HG03159 (cell line): ENCODE data around the gene EPB41L4B.

ENCODE experiments used
- ATAC-seq: cut with Tn5 transposase; IDR thresholded peaks from one replicate; pipeline ENCODE4 v1.9.1; 2021; ENCODE audit warnings: mild to moderate bottlenecking, moderate library complexity; ENCODE audit not compliant: unreplicated experiment

EPB41L4B gene

DNA sequence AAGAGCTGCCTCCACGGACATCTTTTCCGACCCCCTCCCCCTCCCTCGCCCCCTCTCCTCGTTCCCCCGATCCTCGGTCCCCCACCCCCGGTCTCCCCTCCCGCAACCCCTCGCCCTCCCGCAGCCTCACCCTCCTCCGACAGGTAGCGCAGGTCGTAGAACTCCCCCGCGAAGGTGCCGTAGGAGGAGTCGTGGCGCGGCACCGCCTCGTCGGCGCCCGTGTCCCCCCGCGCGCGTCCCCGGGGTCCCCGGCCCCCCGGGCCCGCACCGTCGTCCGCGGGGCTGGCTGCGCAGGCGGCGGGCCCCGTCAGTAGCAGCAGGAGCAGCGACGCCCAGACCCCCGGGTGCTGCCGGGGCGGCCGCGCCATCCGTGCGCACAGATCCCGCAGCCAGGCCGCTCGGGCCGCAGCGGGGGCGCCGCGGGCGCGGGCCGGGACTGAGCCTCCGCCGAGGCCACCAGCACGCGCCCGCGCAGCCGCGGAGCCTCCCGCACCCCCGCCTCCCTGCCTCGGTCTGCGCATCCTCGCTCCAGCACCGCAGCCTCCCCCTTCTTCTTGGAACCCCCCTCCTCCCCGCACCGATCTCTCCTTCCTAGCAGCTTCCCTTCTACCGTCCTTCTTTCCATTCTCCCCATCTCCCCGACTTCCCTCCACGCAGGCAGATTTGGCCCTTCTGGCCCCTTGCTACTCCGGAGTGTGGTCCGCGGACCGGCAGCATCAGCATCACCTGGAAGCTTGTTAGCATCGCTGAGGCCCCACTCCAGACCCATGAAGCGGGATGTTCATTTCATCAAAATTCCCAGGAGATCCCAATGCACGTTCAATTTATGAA, 153.9 kb downstream of the EPB41L4B start, which contains the start of gene FRRS1L:
TSS of gene FRRS1L (minus strand) at position 479 of the 831 bp plus-strand sequence. CDS start at position 368, 111 bp downstream.
- no peak for ATAC-seq

GRCh38 chr9:109166171-109166770, 154.6 kb downstream of the EPB41L4B start:
- no peak for ATAC-seq

DNA sequence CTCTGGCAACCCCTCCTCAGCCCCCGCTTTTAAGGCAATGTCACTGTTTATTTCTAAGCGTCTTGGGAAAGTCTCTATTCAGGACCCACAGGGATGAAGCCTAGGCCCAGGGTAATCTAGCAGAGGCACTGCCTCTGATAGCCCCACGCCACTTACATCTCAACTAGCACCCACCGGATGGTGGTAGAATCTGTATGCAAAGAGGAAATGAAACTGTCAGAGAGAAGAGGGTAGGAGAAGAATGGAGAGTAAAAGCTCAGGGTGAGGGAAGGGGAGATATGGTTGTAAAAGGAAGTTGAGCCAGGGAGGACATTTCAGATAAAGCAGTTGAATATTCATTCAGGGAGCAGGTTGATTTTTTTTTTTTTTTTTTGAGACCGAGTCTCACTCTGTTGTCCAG, 156.8 kb downstream of the EPB41L4B start:
- ATAC-seq = peak; percentile 87

- ATAC-seq = no peak
Measured at GRCh38 chr9:109163194-109163593, 157.7 kb downstream of the EPB41L4B start.

- no peak for ATAC-seq
Measured at GRCh38 chr9:109162677-109163076, 158.2 kb downstream of the EPB41L4B start.

- no peak for ATAC-seq
Measured at GRCh38 chr9:109161471-109161870, 159.4 kb downstream of the EPB41L4B start.

DNA sequence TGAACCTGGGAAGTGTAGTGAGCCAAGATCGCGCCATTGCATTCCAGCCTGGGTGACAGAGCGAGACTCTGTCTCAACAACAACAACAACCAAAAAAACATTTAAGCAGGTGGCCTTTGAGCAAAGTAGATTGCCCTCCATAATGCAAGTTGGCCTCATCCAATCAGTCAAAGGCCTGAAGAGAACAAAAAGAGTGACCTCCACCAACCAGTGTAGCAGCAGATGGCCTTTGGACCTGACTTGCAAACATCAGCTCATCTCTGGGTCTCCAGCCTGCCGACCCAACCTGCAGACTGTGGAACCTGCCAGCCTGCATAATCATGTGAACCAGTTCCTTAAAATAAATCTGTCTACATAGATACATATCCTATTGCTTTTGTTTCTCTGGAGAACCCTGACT, 161.3 kb downstream of the EPB41L4B start:
- ATAC-seq = no peak

DNA sequence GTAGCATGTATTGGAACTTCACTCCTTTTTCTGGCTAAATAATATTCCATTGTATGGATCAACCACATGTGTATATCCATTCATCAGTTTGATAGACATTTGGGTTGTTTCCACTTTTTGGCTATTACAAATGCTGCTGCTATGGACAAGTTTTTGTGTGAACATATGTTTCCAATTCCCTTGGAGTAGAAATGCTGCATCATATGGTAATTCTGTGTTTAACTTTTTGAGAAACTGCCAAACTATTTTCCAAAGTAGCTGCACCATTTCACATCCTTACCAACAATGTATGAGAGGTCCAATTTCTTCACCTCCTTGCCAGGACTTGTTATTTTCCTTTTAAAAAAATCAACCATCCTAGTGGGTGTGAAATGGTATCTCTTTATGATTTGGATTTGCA, 162.2 kb downstream of the EPB41L4B start:
- no peak for ATAC-seq

DNA sequence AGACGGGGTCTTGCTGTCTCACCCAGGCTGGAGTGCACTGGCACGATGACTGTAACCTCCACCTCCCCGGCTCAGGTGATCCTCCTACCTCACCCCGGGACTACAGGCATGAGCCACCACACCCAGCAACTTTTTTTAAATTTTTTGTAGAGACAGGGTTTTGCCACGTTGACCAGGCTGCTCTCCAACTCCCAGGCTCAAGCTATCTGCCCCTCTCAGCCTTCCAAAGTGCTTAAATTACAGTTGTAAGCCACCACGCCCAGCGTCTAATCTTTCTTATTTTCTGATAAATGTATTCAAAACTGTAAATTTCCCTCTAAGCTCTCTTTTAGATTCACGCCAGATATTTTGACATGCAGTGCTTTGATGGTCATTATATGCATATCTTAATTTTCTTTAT, 164.2 kb downstream of the EPB41L4B start:
- no peak for ATAC-seq

DNA sequence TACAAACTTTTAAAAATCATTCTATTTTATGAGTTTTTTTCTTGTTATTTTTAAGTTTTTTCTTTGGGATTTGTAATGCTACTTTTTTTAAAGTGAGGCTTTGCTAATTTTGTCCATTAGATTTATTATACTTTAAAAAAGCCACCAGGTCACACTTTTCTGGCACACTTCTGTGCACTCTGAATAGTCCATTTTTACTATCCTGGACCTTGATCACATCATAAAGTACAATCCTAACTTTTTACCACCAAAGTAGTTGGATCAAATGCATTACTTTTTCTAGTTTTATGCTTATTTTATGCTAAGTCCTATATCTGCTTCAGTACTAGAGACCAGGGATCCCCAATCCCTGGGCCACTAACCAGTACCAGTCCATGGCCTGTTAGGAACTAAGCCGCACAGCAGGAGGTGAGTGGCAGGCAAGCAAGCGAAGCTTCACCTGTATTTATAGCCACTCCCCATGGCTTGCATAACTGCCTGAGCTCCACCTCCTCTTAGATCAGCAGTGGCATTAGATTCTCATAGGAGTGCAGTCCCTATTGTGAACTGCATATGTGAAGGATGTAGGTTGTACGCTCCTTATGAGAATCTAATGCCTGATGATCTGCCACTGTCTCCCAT, 169.8 kb downstream of the EPB41L4B start:
- no peak for ATAC-seq

- ATAC-seq = no peak
Measured at GRCh38 chr9:109149722-109150121, 171.1 kb downstream of the EPB41L4B start.

GRCh38 chr9:109149089-109149488, 171.8 kb downstream of the EPB41L4B start:
- ATAC-seq = no peak

DNA sequence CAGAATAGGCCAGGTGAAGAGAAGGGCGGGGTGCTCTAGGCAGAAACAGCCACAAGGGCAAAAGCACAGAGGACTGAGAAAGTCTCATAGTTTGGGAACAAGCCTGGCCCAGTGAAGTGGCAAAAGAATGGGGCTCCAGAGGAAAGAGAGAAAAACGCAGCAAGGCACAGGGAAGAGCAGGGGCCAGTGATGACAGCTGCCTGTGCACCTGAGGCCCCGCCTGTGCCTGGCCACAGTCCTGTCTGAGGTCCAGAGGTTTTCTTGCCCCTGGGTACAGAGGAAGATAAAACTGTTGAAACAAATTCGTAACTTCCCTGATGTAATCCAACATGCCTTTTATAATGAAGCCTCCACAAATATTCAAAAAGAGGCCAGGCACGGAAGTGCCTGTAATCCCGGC, 175.8 kb downstream of the EPB41L4B start:
- no peak for ATAC-seq

GRCh38 chr9:109143881-109144562, 176.8 kb downstream of the EPB41L4B start:
- ATAC-seq = peak; percentile 100

DNA sequence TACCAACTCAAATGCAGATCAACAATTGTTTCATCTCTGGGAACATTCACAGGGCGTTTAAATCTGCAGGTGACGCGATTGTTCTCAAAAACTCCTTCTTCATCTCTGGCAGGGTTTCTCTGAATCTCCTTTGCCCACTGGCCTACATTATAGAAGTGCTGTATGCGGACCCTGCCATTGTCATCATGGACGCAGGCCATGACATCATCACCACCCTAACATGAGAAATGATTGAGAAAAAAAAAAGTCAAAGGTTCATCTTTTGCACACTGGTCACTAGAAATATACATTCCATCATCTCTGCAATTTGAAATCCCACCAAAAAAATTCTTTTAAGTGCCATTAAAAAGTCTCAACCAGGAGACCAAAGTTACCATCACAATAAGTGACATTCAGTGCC, 179.5 kb downstream of the EPB41L4B start:
- no peak for ATAC-seq

DNA sequence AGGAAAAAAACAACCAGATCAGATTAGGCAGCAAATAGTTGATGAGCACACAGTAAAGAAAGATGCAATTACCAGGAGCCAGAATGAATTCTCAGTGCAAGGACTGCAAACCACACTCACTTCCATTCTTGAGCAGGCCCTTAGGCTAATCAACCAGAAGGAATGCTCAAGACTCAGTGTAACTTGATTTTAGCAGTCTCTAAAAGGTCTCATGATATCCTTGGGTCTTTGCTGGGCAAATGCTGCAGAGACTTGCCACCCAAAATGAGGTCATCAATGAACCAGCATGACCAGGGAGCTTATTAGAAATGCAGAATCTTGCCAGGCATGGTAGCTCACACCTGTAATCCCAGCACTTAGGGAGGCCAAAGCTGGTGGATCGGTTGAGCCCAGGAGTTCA, 181.0 kb downstream of the EPB41L4B start:
- no peak for ATAC-seq

DNA sequence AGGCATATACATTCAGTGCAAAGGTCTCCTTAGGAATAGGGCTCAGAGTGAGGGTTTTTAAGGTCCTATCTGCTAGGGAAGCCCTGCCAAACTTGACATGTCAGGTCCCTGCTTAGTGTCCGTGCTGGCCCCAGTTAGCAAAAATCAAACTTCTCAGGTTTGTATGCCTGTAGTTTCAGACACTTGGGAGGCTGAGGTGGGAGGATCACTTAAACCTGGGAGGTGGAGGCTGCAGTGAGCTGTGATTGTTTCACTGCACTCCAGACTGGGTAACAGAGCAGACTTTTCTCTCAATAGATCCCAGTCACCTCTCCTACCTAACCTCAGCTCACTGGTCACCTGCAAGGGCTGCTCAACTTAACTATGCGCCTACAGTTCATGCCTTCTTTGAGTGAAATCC, 182.4 kb downstream of the EPB41L4B start:
- no peak for ATAC-seq

DNA sequence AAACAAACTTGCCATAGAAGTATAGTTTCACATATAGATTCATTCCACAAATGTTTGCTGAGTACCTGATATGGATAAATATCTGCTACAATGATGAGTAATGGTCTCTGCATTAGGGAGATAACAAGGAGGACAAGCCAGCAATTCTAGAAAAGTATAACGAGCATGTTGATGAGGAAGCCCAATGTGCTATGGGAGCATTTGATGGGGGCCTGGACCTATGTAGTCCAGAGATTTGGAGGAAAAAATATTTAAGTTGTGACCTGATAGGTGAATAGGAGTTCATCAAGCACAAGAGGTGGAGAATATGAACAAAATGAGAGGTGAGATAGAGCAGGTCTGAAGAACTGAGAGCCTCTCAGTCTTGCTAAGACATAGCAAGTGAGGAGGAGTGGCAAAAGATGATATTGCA, 186.7 kb downstream of the EPB41L4B start:
- no peak for ATAC-seq

DNA sequence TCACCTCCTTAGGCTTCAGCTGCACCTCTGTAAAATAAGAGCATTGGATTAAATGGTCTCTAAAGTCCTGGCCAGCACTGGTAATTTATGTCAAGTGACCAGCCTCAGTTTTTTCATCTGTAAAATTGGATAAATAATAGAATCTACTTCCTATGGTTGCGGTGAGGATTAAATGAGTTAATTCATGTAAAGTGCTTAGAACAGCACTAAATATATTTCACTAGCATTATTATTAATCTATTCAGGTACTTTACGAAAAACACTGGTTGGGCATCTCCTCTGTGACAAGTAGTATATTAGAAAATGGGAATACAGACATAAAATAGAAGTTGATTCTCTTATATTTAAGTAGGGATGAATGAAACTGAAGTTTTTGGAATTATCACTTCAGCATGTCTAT, 187.3 kb downstream of the EPB41L4B start:
- ATAC-seq = no peak

DNA sequence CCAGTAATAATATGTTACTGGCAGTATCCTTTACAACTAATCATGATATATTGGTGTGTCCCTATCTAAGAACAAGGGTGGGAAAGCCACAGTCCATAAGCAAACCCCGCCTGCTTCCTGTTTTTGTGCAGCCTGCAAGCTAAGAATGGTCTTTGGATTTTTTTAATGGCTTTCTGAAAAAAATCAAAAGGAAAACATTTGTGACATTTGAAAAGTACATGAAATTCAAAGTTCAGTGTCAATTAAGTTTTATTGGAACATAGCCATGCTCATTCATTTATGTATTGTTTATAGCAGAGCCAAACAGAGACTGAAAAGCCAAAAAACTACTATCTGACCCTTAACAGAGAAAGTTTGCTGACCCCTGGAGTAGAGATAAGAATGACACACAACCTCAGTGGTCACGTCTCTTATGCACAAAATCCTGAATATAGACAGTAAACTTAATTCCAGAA, 188.3 kb downstream of the EPB41L4B start:
- no peak for ATAC-seq

GRCh38 chr9:109129470-109130197, 191.2 kb downstream of the EPB41L4B start:
- no peak for ATAC-seq
